ENCODE data around the gene SLC25A27.

The SLC25A27 gene

DNA sequence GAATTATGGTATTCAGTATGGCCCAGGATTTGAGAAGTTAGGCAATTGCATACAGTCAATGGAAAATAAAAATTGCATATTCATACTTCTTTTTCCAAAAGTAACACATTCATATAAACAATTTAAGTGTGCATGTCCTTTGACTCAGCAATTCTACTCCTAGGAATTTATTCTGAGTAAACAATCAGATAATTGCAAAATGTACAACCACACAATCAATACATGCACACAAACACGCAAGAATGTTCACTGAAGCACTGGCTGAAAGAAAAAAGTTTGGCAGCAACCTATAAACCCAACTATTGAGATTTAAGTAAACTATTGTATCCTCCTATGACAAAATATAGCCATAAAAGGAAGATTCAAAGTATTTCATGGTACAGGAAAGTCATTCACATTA is 1.8 kb upstream of the SLC25A27 start:
- H3K4me3 ChIP-seq (ENCODE audit: low read length): no peak overlapping the region
- DNase-seq (ENCODE audit: low read depth): no peak
- TF ChIP-seq, protein P1, sequence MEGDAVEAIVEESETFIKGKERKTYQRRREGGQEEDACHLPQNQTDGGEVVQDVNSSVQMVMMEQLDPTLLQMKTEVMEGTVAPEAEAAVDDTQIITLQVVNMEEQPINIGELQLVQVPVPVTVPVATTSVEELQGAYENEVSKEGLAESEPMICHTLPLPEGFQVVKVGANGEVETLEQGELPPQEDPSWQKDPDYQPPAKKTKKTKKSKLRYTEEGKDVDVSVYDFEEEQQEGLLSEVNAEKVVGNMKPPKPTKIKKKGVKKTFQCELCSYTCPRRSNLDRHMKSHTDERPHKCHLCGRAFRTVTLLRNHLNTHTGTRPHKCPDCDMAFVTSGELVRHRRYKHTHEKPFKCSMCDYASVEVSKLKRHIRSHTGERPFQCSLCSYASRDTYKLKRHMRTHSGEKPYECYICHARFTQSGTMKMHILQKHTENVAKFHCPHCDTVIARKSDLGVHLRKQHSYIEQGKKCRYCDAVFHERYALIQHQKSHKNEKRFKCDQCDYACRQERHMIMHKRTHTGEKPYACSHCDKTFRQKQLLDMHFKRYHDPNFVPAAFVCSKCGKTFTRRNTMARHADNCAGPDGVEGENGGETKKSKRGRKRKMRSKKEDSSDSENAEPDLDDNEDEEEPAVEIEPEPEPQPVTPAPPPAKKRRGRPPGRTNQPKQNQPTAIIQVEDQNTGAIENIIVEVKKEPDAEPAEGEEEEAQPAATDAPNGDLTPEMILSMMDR (conservative IDR thresholded peaks at IDR 0.05; ENCODE audit: low read length): no peak

DNA sequence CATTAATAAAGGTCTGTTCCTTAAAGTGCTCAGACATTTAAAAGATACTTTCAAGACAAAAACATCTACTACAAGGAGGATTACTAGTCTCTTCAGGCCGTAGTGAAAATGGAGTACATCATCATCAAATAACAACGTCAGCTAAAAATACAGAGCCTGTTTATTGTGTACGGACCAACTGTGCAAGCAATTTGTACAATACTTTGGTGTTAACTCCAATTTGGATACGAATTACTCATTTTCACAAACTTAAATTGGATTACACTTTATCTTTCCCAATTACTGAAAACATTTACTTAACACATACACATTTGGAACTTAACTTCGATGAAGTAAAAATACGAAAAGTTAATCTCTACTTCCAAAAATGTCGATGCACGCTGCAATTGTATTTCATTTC is 959 bp upstream of the SLC25A27 start:
- TF ChIP-seq, protein P1 (conservative IDR thresholded peaks at IDR 0.05; ENCODE audit: low read length): no peak
- DNase-seq (ENCODE audit: low read depth): no peak
- H3K4me3 ChIP-seq (ENCODE audit: low read length): no peak overlapping the region

DNA sequence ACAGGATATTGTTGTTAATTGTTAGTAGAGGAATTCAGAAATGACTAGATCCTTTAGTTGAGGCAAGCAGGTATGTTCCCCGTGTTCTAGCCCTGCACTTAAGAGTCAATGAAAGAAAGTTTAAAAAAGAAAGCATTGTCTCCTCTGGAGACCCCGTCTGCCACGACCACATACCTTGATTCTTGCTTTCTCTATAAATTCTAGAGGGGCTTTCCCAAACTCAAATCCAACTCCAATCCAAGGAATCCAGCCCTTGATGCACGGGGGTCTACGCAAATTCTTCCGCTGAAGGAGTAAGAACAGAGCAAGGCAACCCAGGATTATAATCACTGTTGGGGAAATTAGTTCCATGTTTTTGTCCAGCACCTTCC is 558 bp upstream of the SLC25A27 start:
- TF ChIP-seq, protein P1 (conservative IDR thresholded peaks at IDR 0.05; ENCODE audit: low read length): no peak
- DNase-seq (ENCODE audit: low read depth): no peak
- H3K4me3 ChIP-seq (ENCODE audit: low read length): peak overlapping the region; percentile 76

DNA sequence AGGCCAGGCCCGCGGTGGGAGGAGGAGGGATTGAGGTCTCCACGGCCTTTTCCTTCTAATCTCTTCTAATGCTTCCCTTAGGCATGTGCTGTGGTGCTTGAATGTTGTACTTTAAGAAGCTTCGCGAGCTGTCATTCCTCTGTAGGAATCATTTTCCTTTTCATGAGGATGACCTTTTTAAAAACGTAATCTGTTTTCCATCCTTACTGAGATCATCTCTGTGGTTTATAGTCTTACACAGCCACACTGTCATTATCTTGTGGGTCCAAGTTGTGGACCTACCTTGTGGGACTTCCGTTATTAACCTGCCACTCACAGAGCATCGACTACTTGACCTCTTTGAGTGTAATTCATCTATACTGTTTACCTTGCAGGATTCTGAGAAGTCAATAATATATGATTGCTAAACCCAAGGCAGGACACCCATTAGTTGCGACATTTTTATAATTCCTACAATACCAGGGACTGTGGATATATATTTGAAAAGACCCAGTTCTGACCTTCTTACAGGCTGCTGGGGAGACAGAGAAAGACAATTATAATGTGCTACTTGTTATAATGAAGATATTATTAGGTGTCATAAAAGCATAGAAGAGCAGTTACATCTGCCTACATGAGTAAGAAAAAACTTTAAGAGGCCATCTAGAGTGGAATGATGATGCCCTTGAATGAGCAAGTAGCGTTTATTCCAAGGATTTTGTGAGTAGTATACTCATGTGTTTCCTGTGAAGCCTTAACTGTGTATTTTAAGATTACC is 842 bp downstream of the SLC25A27 start:
- no peak for DNase-seq (ENCODE audit: low read depth)
- H3K4me3 ChIP-seq (ENCODE audit: low read length): peak overlapping the region; percentile 76
- TF ChIP-seq, protein P1 (conservative IDR thresholded peaks at IDR 0.05; ENCODE audit: low read length): no peak

DNA sequence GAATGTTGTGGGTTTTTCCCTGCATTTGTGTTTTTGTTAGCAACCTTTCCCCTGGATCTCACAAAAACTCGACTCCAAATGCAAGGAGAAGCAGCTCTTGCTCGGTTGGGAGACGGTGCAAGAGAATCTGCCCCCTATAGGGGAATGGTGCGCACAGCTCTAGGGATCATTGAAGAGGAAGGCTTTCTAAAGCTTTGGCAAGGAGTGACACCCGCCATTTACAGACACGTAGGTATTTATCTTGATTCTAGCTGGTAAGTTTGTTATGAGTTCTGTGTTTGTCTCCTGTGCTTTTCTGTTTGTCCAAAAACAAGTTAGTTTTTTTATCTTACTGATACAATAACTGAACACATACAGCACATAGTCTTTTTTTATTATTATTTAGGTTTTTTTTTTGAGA is 3.0 kb downstream of the SLC25A27 start:
- TF ChIP-seq, protein P1 (conservative IDR thresholded peaks at IDR 0.05; ENCODE audit: low read length): peak; percentile 25
- no peak for DNase-seq (ENCODE audit: low read depth)
- no peak overlapping the region for H3K4me3 ChIP-seq (ENCODE audit: low read length)

DNA sequence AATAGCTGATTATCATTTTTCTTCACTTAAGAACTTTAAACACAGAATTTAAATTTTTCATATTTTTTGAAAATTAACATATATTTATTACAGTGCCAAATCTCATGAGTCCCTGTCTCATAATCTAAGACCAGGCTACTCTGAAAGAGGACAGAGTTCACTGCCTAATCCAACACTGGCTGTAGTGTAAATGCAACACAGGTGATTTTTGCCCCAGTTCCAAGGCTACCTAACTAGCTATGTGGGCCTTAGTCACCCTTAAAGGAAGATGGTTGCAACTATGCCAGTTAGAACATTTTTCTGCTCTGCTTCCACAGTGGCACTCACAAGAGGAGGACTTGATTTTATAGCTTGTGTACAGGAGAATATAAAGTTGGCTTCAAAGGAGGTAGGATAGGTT is 4.9 kb downstream of the SLC25A27 start:
- no peak for DNase-seq (ENCODE audit: low read depth)
- H3K4me3 ChIP-seq (ENCODE audit: low read length): no peak overlapping the region
- TF ChIP-seq, protein P1 (conservative IDR thresholded peaks at IDR 0.05; ENCODE audit: low read length): no peak

DNA sequence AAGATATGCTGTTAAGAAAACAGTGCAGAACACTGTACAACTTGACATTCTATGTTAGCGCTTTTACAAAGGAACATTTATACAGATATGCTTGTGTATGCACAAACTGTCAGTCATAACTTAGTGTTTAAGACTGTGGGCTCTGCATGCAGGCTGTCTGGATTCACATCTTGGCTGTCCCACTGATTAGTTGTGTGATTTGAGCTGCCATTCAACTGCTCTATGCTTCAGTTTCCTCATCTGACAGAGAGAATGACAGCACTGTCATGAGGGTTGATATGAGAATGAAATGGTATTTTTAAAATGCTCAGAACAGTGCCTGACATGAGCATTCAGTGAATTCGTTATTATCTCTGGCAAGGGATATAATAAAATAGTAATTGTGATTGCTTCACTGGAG is 8.7 kb downstream of the SLC25A27 start:
- H3K4me3 ChIP-seq (ENCODE audit: low read length): no peak overlapping the region
- DNase-seq (ENCODE audit: low read depth): no peak
- TF ChIP-seq, protein P1 (conservative IDR thresholded peaks at IDR 0.05; ENCODE audit: low read length): no peak

All from AG10803 (cell line).